Smooth muscle cell (in vitro differentiated cells): ENCODE data around the gene TMOD1. TPM values are rescaled to one million over a fixed set of nuclear protein-coding genes. Genes with fewer than 3 reads are reported as not detected.

Experiments used
- DNase-seq: peaks from one replicate; lab custom pipeline; 2025; ENCODE audit not compliant: unreplicated experiment; lab: John Stamatoyannopoulos, UW
- H2AFZ ChIP-seq: fragments of 200-600 bp; sonication (generic); 2 replicates; pipeline ENCODE4 v1.6.0; 2016; ENCODE audit warnings: antibody characterized with exemption, low read depth, mild to moderate bottlenecking
- H3F3A ChIP-seq: fragments of 200-600 bp; sonication (generic); 2 replicates; pipeline ENCODE4 v1.6.0; 2017; ENCODE audit warnings: antibody characterized with exemption, low read depth
- H3K27ac ChIP-seq: fragments of 200-600 bp; sonication (generic); 2 replicates; pipeline ENCODE4 v1.5.1; 2016; ENCODE audit warnings: low read depth, mild to moderate bottlenecking
- H3K27me3 ChIP-seq: fragments of 200-600 bp; sonication (generic); 2 replicates; pipeline ENCODE4 v1.6.1; 2016; ENCODE audit warnings: low read depth, mild to moderate bottlenecking
- H3K36me3 ChIP-seq: fragments of 200-600 bp; sonication (generic); 2 replicates; pipeline ENCODE4 v1.5.1; 2016; ENCODE audit warnings: low read depth
- H3K4me1 ChIP-seq: fragments of 200-600 bp; sonication (generic); 2 replicates; pipeline ENCODE4 v1.5.1; 2016; ENCODE audit warnings: low read depth
- H3K4me2 ChIP-seq: fragments of 200-600 bp; sonication (generic); 2 replicates; pipeline ENCODE4 v1.6.0; 2016; ENCODE audit warnings: mild to moderate bottlenecking
- H3K4me3 ChIP-seq: fragments of 200-600 bp; sonication (generic); 2 replicates; pipeline ENCODE4 v1.5.1; 2016; ENCODE audit warnings: mild to moderate bottlenecking
- H3K79me2 ChIP-seq: fragments of 200-600 bp; sonication (generic); 2 replicates; pipeline ENCODE4 v1.6.0; 2016; ENCODE audit warnings: low read depth, mild to moderate bottlenecking
- H3K9ac ChIP-seq: fragments of 200-600 bp; sonication (generic); 2 replicates; pipeline ENCODE4 v1.6.0; 2016; ENCODE audit warnings: low read depth
- H3K9me3 ChIP-seq: fragments of 200-600 bp; sonication (generic); replicated peaks from 2 replicates; pipeline ENCODE4 v1.5.1; 2016; ENCODE audit warnings: low read depth
- H4K20me1 ChIP-seq: fragments of 200-600 bp; sonication (generic); 2 replicates; pipeline ENCODE4 v1.6.0; 2016; ENCODE audit warnings: low read depth
- WGBS: methylation state at CpG from one replicate; pipeline ENCODE4 v1.1.7; 2016; ENCODE audit warnings: low lambda C conversion rate; 5-methylcytosine and 5-hydroxymethylcytosine counted together
- polyA plus RNA-seq: library from polyadenylated mRNA; unstranded; fragments of >200 nt; fragmentation: Nextera tagmentation; extraction: Ambion mirVana; gene quantifications from 2 replicates; pipeline ENCODE4 v1.2.1, GENCODE V29; 2016
- total RNA-seq: library from RNA; depleted of rRNA; stranded (reverse); fragments of >200 nt; gene quantifications from 2 replicates; pipeline ENCODE4 v1.2.3, GENCODE V29; 2014
- TF ChIP-seq, protein P1 (sequence below): fragments of 200-600 bp; sonication (generic); IDR thresholded peaks from 2 replicates; pipeline ENCODE4 v1.5.1; 2017; ENCODE audit warnings: borderline replicate concordance, mild to moderate bottlenecking, antibody characterized with exemption; ENCODE audit not compliant: insufficient read depth, poor library complexity, severe bottlenecking

The TMOD1 gene
- total and polyA plus RNA-seq, 2 experiments from 2014 or later: 0.18 to 0.19 TPM

GRCh38 chr9:97527626-97528528, 26.4 kb downstream of the TMOD1 start:
- Histone ChIP-seq H3K27ac (no peak overlapping the region), H3K9ac (no peak overlapping the region), H3K36me3 (no peaks in the 10 kb centered on the region), H3K27me3 (peaks cover 56% of the 10 kb centered on the region), H3K9me3 (no peaks in the 10 kb centered on the region), H3F3A (no peaks in the 10 kb centered on the region), H3K4me3 (no peak overlapping the region), H2AFZ (no peak overlapping the region), H3K4me1 (peaks cover 14% of the 10 kb centered on the region), H4K20me1 (no peaks in the 10 kb centered on the region), H3K79me2 (no peaks in the 10 kb centered on the region), H3K4me2 (no peak overlapping the region)
- TF ChIP-seq, protein P1, sequence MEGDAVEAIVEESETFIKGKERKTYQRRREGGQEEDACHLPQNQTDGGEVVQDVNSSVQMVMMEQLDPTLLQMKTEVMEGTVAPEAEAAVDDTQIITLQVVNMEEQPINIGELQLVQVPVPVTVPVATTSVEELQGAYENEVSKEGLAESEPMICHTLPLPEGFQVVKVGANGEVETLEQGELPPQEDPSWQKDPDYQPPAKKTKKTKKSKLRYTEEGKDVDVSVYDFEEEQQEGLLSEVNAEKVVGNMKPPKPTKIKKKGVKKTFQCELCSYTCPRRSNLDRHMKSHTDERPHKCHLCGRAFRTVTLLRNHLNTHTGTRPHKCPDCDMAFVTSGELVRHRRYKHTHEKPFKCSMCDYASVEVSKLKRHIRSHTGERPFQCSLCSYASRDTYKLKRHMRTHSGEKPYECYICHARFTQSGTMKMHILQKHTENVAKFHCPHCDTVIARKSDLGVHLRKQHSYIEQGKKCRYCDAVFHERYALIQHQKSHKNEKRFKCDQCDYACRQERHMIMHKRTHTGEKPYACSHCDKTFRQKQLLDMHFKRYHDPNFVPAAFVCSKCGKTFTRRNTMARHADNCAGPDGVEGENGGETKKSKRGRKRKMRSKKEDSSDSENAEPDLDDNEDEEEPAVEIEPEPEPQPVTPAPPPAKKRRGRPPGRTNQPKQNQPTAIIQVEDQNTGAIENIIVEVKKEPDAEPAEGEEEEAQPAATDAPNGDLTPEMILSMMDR: no peak
- DNase-seq: no peak
- WGBS: 79% methylated on average over 18 of the region's 18 CpGs

- TF ChIP-seq, protein P1: no peak
- Histone ChIP-seq H3K79me2 (no peaks in the 10 kb centered on the region), H3K4me3 (no peak overlapping the region), H3K27me3 (peaks cover 48% of the 10 kb centered on the region), H3K4me2 (no peak overlapping the region), H3K9ac (no peak overlapping the region), H4K20me1 (no peaks in the 10 kb centered on the region), H3K36me3 (no peaks in the 10 kb centered on the region), H3F3A (no peaks in the 10 kb centered on the region), H3K27ac (no peak overlapping the region), H3K9me3 (no peaks in the 10 kb centered on the region), H2AFZ (no peak overlapping the region), H3K4me1 (peaks cover 14% of the 10 kb centered on the region)
- 75% methylated on average over 8 of the region's 8 CpGs for WGBS
- no peak for DNase-seq
Measured at GRCh38 chr9:97528529-97529230, 27.2 kb downstream of the TMOD1 start.

DNA sequence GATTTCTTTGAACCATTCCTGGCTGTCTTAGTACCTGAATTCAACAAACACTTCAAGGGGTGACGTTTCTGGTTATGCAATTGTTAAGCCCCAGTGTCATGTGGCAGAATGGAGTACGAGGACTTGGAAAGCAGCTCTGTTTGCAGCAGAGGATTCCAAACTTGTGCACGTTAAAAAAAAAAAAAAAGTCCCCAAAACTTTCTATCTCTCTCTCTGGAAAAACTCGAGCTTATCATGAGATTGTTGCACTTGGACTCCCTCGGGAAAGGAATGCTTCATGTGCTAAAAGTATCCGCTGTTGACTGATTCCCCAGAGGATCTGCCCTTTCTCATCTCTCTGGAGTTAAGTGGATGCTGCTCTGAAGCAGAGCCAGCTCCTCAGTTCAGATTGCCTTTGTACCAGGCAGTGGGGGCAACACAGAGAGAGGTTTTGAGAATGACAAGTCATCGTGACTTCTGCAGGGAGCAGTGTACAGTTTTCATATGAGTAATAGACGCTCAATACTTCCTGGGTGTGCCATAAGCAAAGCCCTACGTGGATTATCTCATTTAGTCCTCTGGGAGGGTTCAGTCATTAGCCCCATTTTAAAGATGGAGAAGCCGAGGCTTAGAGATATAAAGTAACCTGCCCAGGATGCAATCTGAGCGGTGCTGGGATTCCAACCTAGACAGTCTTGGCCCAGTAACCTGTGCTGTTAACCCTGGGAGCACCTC, 28.1 kb downstream of the TMOD1 start:
- Histone ChIP-seq H3K4me1 (peaks cover 14% of the 10 kb centered on the region), H3K4me2 (no peak overlapping the region), H2AFZ (no peak overlapping the region), H4K20me1 (no peaks in the 10 kb centered on the region), H3K79me2 (no peaks in the 10 kb centered on the region), H3K9me3 (no peaks in the 10 kb centered on the region), H3K4me3 (no peak overlapping the region), H3K27me3 (peaks cover 40% of the 10 kb centered on the region), H3F3A (no peaks in the 10 kb centered on the region), H3K9ac (no peak overlapping the region), H3K36me3 (no peaks in the 10 kb centered on the region), H3K27ac (no peak overlapping the region)
- WGBS: 70% methylated on average over 11 of the region's 11 CpGs
- no peak for DNase-seq
- TF ChIP-seq, protein P1: no peak
